Stomach (tissue), 4 donors: ENCODE data around the gene OLFML2A.

Experiments used
- CTCF ChIP-seq, 7 experiments: fragments of 450-650 bp in 4 of 7; fragments of 200-600 bp in 3 of 7; sonication (generic) in 3 of 7; IDR thresholded peaks; one replicate each; pipeline ENCODE4 v1.5.1; 2016 to 2019; ENCODE audit warnings: antibody characterized with exemption in 7 of 7, control low read depth in 2 of 7, mild to moderate bottlenecking in 1 of 7
- POLR2A ChIP-seq, 4 donors: fragments of 450-650 bp; IDR thresholded peaks; one replicate each; pipeline ENCODE4 v1.6.1; 2016; ENCODE audit warnings: antibody characterized with exemption in 4 of 4, control low read depth in 2 of 4, mild to moderate bottlenecking in 1 of 4, moderate library complexity in 1 of 4
- POLR2AphosphoS5 ChIP-seq, 3 donors: sonication (generic); formaldehyde crosslinking; IDR thresholded peaks; one replicate each; pipeline ENCODE4 v1.6.1; 2016; ENCODE audit warnings: antibody characterized with exemption in 3 of 3

- no peak for TF ChIP-seq POLR2AphosphoS5 (IDR thresholded peaks at IDR 0.05)
- TF ChIP-seq CTCF (IDR thresholded peaks at IDR 0.05) = no peak
- TF ChIP-seq POLR2A (IDR thresholded peaks at IDR 0.05) = no peak
Observed at GRCh38 chr9:124854822-124855221, 77.9 kb downstream of the OLFML2A start.
